8988T (cell line): Measurements from ENCODE around the gene TMEM25.
"Not testable (repeated sequence)": the region's sequence is repeated elsewhere in the genome, so short reads cannot be mapped to it uniquely, and the experiment has no call there.

ENCODE experiments used
- DNase-seq: peaks from one replicate; pipeline ENCODE4 v3.0.0; 2011

Gene TMEM25

GRCh38 chr11:118530683-118531596 lies at the start of gene TMEM25:
TSS of gene TMEM25 (plus strand) at chr11:118531192. CDS start at chr11:118531802, 610 bp downstream.
- DNase-seq: peak; percentile 95

GRCh38 chr11:118481238-118481637 lies 49.8 kb upstream of the TMEM25 start:
- not testable (repeated sequence) for DNase-seq

GRCh38 chr11:118484405-118484804 lies 46.6 kb upstream of the TMEM25 start:
- DNase-seq: no peak

GRCh38 chr11:118485273-118485672 lies 45.7 kb upstream of the TMEM25 start:
- DNase-seq: peak; percentile 31

- peak; percentile 40 for DNase-seq
These were observed 42.4 kb upstream of the TMEM25 start for GRCh38 chr11:118488480-118489109.

- no peak for DNase-seq
These were observed 40.0 kb upstream of the TMEM25 start for GRCh38 chr11:118491041-118491440.

- DNase-seq: no peak
These were observed 33.2 kb upstream of the TMEM25 start for GRCh38 chr11:118497831-118498230.

- DNase-seq: no peak
These were observed 27.8 kb upstream of the TMEM25 start for GRCh38 chr11:118503216-118503615.

GRCh38 chr11:118511601-118512000 lies 19.4 kb upstream of the TMEM25 start:
- DNase-seq: no peak

- DNase-seq: no peak
These were observed 16.9 kb upstream of the TMEM25 start for GRCh38 chr11:118514103-118514502.

GRCh38 chr11:118519549-118519948 lies 11.4 kb upstream of the TMEM25 start:
- no peak for DNase-seq

GRCh38 chr11:118521892-118522311 lies 9.1 kb upstream of the TMEM25 start:
- no peak for DNase-seq

GRCh38 chr11:118522571-118523072 lies 8.4 kb upstream of the TMEM25 start:
- DNase-seq: peak; percentile 66

- no peak for DNase-seq
These were observed 6.6 kb upstream of the TMEM25 start for GRCh38 chr11:118524356-118524755.

GRCh38 chr11:118524757-118525470 lies 6.1 kb upstream of the TMEM25 start:
- no peak for DNase-seq

GRCh38 chr11:118526688-118527087 lies 4.3 kb upstream of the TMEM25 start:
- no peak for DNase-seq

- DNase-seq: no peak
These were observed 3.9 kb upstream of the TMEM25 start, which contains the start of gene TTC36 for GRCh38 chr11:118527109-118527508. TSS of gene TTC36 (plus strand) at chr11:118527474. CDS start at chr11:118527495, 21 bp downstream.

GRCh38 chr11:118528511-118528910 lies 2.5 kb upstream of the TMEM25 start:
- DNase-seq: no peak

GRCh38 chr11:118529584-118530175 lies 1.3 kb upstream of the TMEM25 start:
- no peak for DNase-seq

- no peak for DNase-seq
These were observed 761 bp upstream of the TMEM25 start for GRCh38 chr11:118530180-118530682.

GRCh38 chr11:118531597-118532084 lies 649 bp downstream of the TMEM25 start:
- DNase-seq: peak; percentile 65

- no peak for DNase-seq
These were observed 1.1 kb downstream of the TMEM25 start for GRCh38 chr11:118532091-118532490.
